Retina (tissue), 1 donor: Measurements from ENCODE around the gene BCL6B.

Experiments
- DNase-seq: peaks from one replicate; pipeline ENCODE4 v3.0.0-alpha.2; 2016

BCL6B gene

GRCh38 chr17:7011415-7011814 lies 11.4 kb upstream of the BCL6B start:
- DNase-seq, result no peak

- no peak for DNase-seq
Measured at GRCh38 chr17:7011942-7012254, 11.0 kb upstream of the BCL6B start.

GRCh38 chr17:7014261-7014994 lies 8.4 kb upstream of the BCL6B start:
- DNase-seq, result peak; percentile 94

GRCh38 chr17:7014995-7015958 lies 7.6 kb upstream of the BCL6B start:
- no peak for DNase-seq

GRCh38 chr17:7016418-7016817 lies 6.4 kb upstream of the BCL6B start:
- DNase-seq, result no peak

GRCh38 chr17:7016886-7017826 lies 5.7 kb upstream of the BCL6B start:
- no peak for DNase-seq

- DNase-seq, result no peak
Measured at GRCh38 chr17:7017827-7018200, 5.0 kb upstream of the BCL6B start.

- DNase-seq, result no peak
Measured at GRCh38 chr17:7018331-7018964, 4.4 kb upstream of the BCL6B start.

GRCh38 chr17:7019367-7019766 lies 3.5 kb upstream of the BCL6B start:
- no peak for DNase-seq

GRCh38 chr17:7019839-7020519 lies 2.9 kb upstream of the BCL6B start:
- no peak for DNase-seq

GRCh38 chr17:7020894-7021664 lies 1.8 kb upstream of the BCL6B start:
- no peak for DNase-seq

- peak; percentile 89 for DNase-seq
Measured at GRCh38 chr17:7021993-7022778, 664 bp upstream of the BCL6B start.

GRCh38 chr17:7023576-7024401 lies 939 bp downstream of the BCL6B start:
- DNase-seq, result peak; percentile 78

GRCh38 chr17:7024402-7024785 lies 1.5 kb downstream of the BCL6B start:
- DNase-seq, result no peak

GRCh38 chr17:7025245-7025644 lies 2.4 kb downstream of the BCL6B start:
- no peak for DNase-seq

- DNase-seq, result no peak
Measured at GRCh38 chr17:7026471-7027115, 3.7 kb downstream of the BCL6B start.

GRCh38 chr17:7027335-7027734 lies 4.5 kb downstream of the BCL6B start:
- DNase-seq, result no peak

GRCh38 chr17:7029096-7029495 lies 6.2 kb downstream of the BCL6B start:
- DNase-seq, result no peak

GRCh38 chr17:7029659-7030058 lies 6.8 kb downstream of the BCL6B start:
- no peak for DNase-seq
